Heart right ventricle (tissue), 16 donors: ENCODE results near the gene CCDC15. TPM values are rescaled to one million over a fixed set of nuclear protein-coding genes. Genes with fewer than 3 reads are reported as not detected.
"Not testable (repeated sequence)": the region's sequence is repeated elsewhere in the genome, so short reads cannot be mapped to it uniquely, and the experiment has no call there.

Source experiments
- ATAC-seq, 8 donors: fragments of 200-7000 bp; cut with Tn5 transposase; one replicate each; pipeline ENCODE4 v1.9.1; 2020; ENCODE audit warnings: mild to moderate bottlenecking in 8 of 8, moderate library complexity in 8 of 8, moderate number of reproducible peaks in 1 of 8
- DNase-seq, 2 donors: peaks; one replicate each; pipeline ENCODE4 v3.0.0-alpha.2; 2020
- H3K27ac ChIP-seq, 10 donors: fragments of 200-600 bp; sonication (generic) in 2 of 10; one replicate each; pipeline versions ENCODE4 v1.5.0 to v1.8.0; 2020 to 2022; ENCODE audit warnings: mild to moderate bottlenecking in 3 of 10
- H3K27me3 ChIP-seq, 7 donors: fragments of 200-600 bp; one replicate each; pipeline ENCODE4 v1.8.0; 2021 to 2022; ENCODE audit warnings: mild to moderate bottlenecking in 2 of 7
- H3K36me3 ChIP-seq, 9 donors: fragments of 200-600 bp; sonication (generic) in 1 of 9; one replicate each; pipeline versions ENCODE4 v1.5.0 to v1.8.0; 2020 to 2022; ENCODE audit warnings: mild to moderate bottlenecking in 2 of 9
- H3K4me1 ChIP-seq, 9 donors: fragments of 200-600 bp; sonication (generic) in 1 of 9; one replicate each; pipeline versions ENCODE4 v1.5.0 to v1.8.0; 2020 to 2022; ENCODE audit warnings: mild to moderate bottlenecking in 4 of 9
- H3K4me3 ChIP-seq, 10 donors: fragments of 200-600 bp; sonication (generic) in 2 of 10; one replicate each; pipeline versions ENCODE4 v1.5.0 to v1.8.0; 2020 to 2022; ENCODE audit warnings: mild to moderate bottlenecking in 7 of 10, moderate library complexity in 2 of 10
- H3K9me3 ChIP-seq, 11 donors: fragments of 200-600 bp in 10 of 11; sonication (generic) in 2 of 11; one replicate each; pipeline versions ENCODE4 v1.5.0 to v1.8.0; 2013 to 2022; ENCODE audit warnings: mild to moderate bottlenecking in 2 of 11, control low read depth in 1 of 11, moderate library complexity in 1 of 11
- WGBS, 2 donors: extraction: QIAGEN DNeasy Blood & Tissue Kit; methylation state at CpG; one replicate each; pipeline ENCODE4 v1.1.7; 2013; ENCODE audit warnings: inconsistent platforms in 1 of 2; 5-methylcytosine and 5-hydroxymethylcytosine counted together
- intact Hi-C, 10 donors: fragments of 100-400 bp; cut with DNase I; formaldehyde crosslinking; loops; one replicate each; pipeline versions ENCODE4 v1.11.1 to v1.14.2; 2022
- polyA plus RNA-seq, 2 donors: library from polyadenylated mRNA; stranded (reverse); fragments of 200-250 nt; gene quantifications; one replicate each; pipeline ENCODE4 v1.2.3, GENCODE V29; 2013
- total RNA-seq, 10 donors: library from RNA; stranded (reverse); fragmentation: NEBNext Ultra II Directional in 3 of 10; extraction: Animal tissue kit (Norgen Biotek cat#: 25700) in 3 of 10; gene quantifications; one replicate each; pipeline versions ENCODE4 v1.2.1 to v1.2.4, GENCODE V29; 2021 to 2023
- TF ChIP-seq, protein P1 (sequence below), 9 donors: fragments of 200-600 bp; sonication (generic) in 2 of 9; IDR thresholded peaks; one replicate each; pipeline versions ENCODE4 v1.5.0 to v1.8.0; 2021 to 2022; ENCODE audit warnings: antibody characterized with exemption in 9 of 9, mild to moderate bottlenecking in 5 of 9, moderate library complexity in 1 of 9
- donor health status: Arrhythmogenic right ventricular cardiomyopathy.
- donor health status: ischemic (EF 13 %, LVEDD 7.1; RV severe dilation, severe dysfunction).
- donor health status: healthy with polysubstance abuse.
- donor health status: DM: no; HTN: yes; CAD: no.
- donor health status: DM: no; HTN: no; CAD: no.
- donor health status: ischemic (EF 25% LVEDD 6.9; RV normal size, moderate dysfunction).
- donor health status: ischemic (EF 25% LVEDD 5.7; RV mildly dilated, moderate dysfunction).
- donor health status: healthy.
- donor health status: DM: yes; HTN: yes; CAD: no.
- donor health status: Ischemic cardiomyopathy.
- donor health status: ischemic (EF 35%, LVEDD 5.7; RV mildly dilated, moderate dysfunction).
- donor health status: nonischemic (EF 11% LVEDD 7.7; RV severe dilation, severe dysfunction).
- donor health status: DM: yes; HTN: yes; CAD: no.
- donor health status: PGD.
- donor health status: ischemic (EF 29% LVEDD 5.4; RV normal size, mild dysfunction).
- donor health status: nonischemic (EF 23%, LVEDD 6.1; RV moderate dilation, normal function).

Gene CCDC15
- total and polyA plus RNA-seq, 12 donors, result 0.07 to 0.83 (median 0.20) TPM

DNA sequence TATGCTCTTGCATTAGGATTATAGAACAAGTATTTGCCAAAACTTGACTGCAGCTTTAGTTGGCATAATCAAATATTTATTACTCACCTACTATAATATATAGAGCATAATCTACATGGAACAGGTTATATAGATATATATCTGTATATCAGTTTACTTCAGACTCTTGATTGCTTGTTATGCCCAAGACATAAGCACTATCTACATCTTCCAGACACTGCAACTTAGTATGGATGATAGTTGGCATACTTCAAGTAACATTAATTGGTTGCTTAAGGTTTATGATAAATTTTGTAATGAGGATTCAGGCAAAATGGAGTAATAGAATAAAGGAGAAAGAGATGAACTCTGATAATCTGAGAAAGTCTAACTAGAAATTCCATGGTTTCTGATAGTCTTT, 1.0 kb downstream of the CCDC15 start:
- TF ChIP-seq, protein P1, sequence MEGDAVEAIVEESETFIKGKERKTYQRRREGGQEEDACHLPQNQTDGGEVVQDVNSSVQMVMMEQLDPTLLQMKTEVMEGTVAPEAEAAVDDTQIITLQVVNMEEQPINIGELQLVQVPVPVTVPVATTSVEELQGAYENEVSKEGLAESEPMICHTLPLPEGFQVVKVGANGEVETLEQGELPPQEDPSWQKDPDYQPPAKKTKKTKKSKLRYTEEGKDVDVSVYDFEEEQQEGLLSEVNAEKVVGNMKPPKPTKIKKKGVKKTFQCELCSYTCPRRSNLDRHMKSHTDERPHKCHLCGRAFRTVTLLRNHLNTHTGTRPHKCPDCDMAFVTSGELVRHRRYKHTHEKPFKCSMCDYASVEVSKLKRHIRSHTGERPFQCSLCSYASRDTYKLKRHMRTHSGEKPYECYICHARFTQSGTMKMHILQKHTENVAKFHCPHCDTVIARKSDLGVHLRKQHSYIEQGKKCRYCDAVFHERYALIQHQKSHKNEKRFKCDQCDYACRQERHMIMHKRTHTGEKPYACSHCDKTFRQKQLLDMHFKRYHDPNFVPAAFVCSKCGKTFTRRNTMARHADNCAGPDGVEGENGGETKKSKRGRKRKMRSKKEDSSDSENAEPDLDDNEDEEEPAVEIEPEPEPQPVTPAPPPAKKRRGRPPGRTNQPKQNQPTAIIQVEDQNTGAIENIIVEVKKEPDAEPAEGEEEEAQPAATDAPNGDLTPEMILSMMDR (IDR thresholded peaks at IDR 0.05), result no peak
- no peak for DNase-seq
- no peak for ATAC-seq
- intact Hi-C loops, result loop anchor here in 7 of 10 donors (5.0 to 10.0 kb wide), 9 partner anchors 160 to 930 kb away; partner anchors contain the start of genes HYLS1 (in 1 of the 7), STT3A (in 1 of the 7) and TMEM218 (in 1 of the 7)
- Histone ChIP-seq H3K36me3 (peaks cover 0 to 8% (median 0%) of the 10 kb centered on the region in 9 donors), H3K9me3 (no peaks in the 10 kb centered on the region), H3K4me1 (peaks cover 2 to 16% (median 10%) of the 10 kb centered on the region in 9 donors), H3K27ac (no peak overlapping the region), H3K27me3 (no peaks in the 10 kb centered on the region), H3K4me3 (no peak overlapping the region)

DNA sequence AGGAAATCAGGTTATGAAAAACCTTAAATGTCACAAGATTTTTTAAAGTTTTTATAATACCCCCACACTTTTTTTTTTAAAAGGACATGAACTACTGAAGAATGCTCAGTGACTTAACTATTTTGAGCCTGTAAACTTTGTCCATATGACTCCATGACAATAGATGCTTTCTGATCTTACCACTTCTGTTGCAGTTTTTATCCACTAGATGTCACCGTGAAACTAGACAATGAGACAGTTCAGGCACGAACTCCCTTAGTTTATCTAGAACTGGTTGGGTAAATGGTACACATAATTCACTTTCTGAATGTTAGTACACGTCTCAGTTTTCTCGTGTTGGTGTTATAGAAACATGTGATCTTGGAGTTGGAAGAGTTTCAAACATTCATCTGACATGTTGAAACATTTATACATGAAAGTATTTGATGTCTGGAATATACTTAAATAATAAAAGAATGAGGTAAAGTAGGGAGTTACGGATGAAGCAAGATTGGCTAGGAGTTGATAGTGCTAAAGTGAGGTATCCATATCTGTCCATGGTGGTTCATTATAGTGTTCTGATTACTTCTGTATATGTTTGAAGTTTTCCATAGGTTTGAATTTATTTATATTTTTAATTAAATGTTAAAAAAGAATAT, 8.1 kb downstream of the CCDC15 start:
- TF ChIP-seq, protein P1 (IDR thresholded peaks at IDR 0.05), result peak; percentile 28 to 80 (median 72)
- H3K27ac ChIP-seq, result no peak overlapping the region
- peak in 7 of 8 donors; percentile 67 to 87 (median 75) for ATAC-seq
- H3K4me1 ChIP-seq, result no peaks in the 10 kb centered on the region
- H3K9me3 ChIP-seq, result peaks cover 0 to 5% (median 0%) of the 10 kb centered on the region in 11 donors
- peak in 1 of 2 donors; percentile 21 for DNase-seq
- 20 to 21% methylated on average over 5 of the region's 5 CpGs for WGBS, 2 donors
- peaks cover 0 to 8% (median 0%) of the 10 kb centered on the region in 9 donors for H3K36me3 ChIP-seq
- H3K27me3 ChIP-seq, result no peaks in the 10 kb centered on the region
- H3K4me3 ChIP-seq, result no peak overlapping the region
- intact Hi-C loops, result loop anchor here in 7 of 10 donors (2.0 to 10.0 kb wide), 8 partner anchors 179 to 913 kb away; no protein-coding TSS in a partner anchor

DNA sequence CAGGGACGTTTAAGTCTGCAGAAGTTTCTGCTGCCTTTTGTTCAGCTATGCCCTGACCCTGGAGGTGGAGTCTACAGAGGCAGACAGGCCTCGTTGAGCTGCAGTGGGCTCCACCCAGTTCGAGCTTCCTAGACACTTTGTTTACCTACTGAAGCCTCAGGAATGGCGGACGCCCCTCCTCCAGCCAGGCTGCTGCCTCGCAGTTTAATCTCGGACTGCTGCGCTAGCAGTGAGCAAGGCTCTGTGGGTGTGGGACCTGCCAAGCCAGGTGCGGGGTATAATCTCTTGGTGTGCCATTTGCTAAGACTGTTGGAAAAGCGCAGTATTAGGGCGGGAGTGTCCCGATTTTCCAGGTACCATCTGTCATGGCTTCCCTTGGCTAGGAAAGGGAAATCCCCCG, 14.2 kb downstream of the CCDC15 start:
- not testable (repeated sequence) for H3K4me3 ChIP-seq, H3K4me1 ChIP-seq, DNase-seq, H3K27ac ChIP-seq, ATAC-seq, H3K36me3 ChIP-seq, H3K27me3 ChIP-seq, H3K9me3 ChIP-seq
- 88 to 89% methylated on average over 13 of the region's 13 CpGs for WGBS, 2 donors
- intact Hi-C loops, result loop anchor here in 3 of 10 donors (5.0 to 10.0 kb wide), 6 partner anchors 174 to 907 kb away; no protein-coding TSS in a partner anchor

DNA sequence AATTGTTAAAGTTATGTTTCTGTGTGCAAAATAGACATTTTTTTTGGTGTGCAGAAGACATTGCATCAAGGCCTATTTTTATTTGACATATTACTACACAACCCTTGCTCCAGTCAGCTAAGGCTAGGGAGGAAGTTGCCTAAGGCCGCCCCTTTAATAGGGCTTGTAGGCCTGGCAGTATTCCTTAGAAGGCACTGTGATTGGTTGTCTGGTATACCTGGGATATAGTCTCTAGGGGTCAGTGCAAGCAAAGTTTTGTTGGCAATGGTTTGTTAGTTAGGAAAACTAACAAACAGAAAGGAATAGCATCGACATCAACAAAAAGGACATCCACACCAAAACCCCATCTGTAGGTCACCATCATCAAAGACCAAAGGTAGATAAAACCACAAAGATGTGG, 16.9 kb downstream of the CCDC15 start:
- peaks cover 0 to 3% (median 0%) of the 10 kb centered on the region in 11 donors for H3K9me3 ChIP-seq
- H3K4me3 ChIP-seq, result no peak overlapping the region
- DNase-seq, result no peak
- H3K27me3 ChIP-seq, result no peaks in the 10 kb centered on the region
- no peak overlapping the region for H3K27ac ChIP-seq
- ATAC-seq, result no peak
- TF ChIP-seq, protein P1 (IDR thresholded peaks at IDR 0.05), result no peak
- 75 to 84% methylated on average over 2 of the region's 2 CpGs for WGBS, 2 donors
- H3K4me1 ChIP-seq, result no peaks in the 10 kb centered on the region
- H3K36me3 ChIP-seq, result no peaks in the 10 kb centered on the region
- intact Hi-C loops, result no loop called here

GRCh38 chr11:124971810-124972209, 17.8 kb downstream of the CCDC15 start:
- TF ChIP-seq, protein P1 (IDR thresholded peaks at IDR 0.05), result no peak
- H3K4me3 ChIP-seq, result no peak overlapping the region
- H3K9me3 ChIP-seq, result peaks cover 0 to 3% (median 0%) of the 10 kb centered on the region in 11 donors
- DNase-seq (no peak), ATAC-seq (no peak)
- H3K36me3 ChIP-seq, result no peaks in the 10 kb centered on the region
- 91 to 95% methylated on average over 2 of the region's 2 CpGs for WGBS, 2 donors
- H3K27me3 ChIP-seq, result no peaks in the 10 kb centered on the region
- H3K27ac ChIP-seq, result no peak overlapping the region
- no peaks in the 10 kb centered on the region for H3K4me1 ChIP-seq
- intact Hi-C loops, result no loop called here
